ENCODE results near the gene BMP8A. TPM values are rescaled to one million over a fixed set of nuclear protein-coding genes. Genes with fewer than 3 reads are reported as not detected.
"Not testable (repeated sequence)": the region's sequence is repeated elsewhere in the genome, so short reads cannot be mapped to it uniquely, and the experiment has no call there.

The BMP8A gene
- total RNA-seq, 1 donor from 2014 or later, result not detected

DNA sequence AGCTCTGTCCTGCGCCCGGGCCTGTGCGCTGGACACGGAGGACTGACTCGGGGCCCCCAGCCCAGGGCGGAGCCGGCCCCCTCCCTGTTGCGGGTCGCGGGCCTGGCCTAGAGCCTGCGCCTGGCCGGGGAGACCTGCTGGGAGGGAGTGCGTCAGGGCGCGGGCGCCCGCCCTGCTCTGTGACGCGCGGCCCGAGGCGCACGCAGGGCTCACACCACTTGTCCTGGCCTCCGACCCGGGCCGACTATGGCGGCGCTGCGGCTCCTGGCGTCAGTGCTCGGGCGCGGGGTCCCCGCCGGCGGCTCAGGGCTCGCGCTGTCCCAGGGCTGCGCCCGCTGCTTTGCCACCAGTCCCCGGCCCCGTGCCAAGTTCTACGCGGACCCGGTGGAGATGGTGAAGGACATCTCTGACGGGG is 23.3 kb downstream of the BMP8A start:
- H3K9me3 ChIP-seq; intact Hi-C loops (cut with DNase I); DNase-seq (ENCODE audit: low spot score in 2 of 2); H3K36me3 ChIP-seq; H3K27me3 ChIP-seq; H3K27ac ChIP-seq; H3K4me1 ChIP-seq: not testable (repeated sequence)
- H3K4me3 ChIP-seq, result peak overlapping the region; percentile 21 to 56

DNA sequence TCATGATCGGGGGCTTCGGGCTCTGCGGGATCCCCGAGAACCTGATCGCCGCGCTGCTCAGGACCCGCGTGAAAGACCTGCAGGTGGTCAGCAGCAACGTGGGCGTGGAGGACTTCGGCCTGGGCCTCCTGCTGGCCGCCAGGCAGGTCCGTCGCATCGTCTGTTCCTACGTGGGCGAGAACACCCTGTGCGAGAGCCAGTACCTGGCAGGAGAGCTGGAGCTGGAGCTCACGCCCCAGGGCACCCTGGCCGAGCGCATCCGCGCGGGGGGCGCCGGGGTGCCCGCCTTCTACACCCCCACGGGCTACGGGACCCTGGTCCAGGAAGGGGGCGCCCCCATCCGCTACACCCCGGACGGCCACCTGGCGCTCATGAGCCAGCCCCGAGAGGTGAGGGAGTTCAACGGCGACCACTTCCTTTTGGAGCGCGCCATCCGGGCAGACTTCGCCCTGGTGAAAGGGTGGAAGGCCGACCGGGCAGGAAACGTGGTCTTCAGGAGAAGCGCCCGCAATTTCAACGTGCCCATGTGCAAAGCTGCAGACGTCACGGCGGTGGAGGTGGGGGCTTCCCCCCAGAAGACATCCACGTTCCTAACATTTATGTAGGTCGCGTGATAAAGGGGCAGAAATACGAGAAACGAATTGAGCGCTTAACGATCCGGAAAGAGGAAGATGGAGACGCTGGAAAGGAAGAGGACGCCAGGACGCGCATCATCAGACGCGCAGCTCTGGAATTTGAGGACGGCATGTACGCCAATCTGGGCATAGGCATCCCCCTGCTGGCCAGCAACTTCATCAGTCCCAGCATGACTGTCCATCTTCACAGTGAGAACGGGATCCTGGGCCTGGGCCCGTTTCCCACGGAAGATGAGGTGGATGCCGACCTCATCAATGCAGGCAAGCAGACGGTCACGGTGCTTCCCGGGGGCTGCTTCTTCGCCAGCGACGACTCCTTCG is 24.0 kb downstream of the BMP8A start:
- intact Hi-C loops (cut with DNase I); H3K9me3 ChIP-seq; H3K36me3 ChIP-seq; DNase-seq (ENCODE audit: low spot score in 2 of 2); H3K27ac ChIP-seq; H3K27me3 ChIP-seq; H3K4me1 ChIP-seq: not testable (repeated sequence)
- peak overlapping the region in 1 of 2 donors; percentile 56 for H3K4me3 ChIP-seq

DNA sequence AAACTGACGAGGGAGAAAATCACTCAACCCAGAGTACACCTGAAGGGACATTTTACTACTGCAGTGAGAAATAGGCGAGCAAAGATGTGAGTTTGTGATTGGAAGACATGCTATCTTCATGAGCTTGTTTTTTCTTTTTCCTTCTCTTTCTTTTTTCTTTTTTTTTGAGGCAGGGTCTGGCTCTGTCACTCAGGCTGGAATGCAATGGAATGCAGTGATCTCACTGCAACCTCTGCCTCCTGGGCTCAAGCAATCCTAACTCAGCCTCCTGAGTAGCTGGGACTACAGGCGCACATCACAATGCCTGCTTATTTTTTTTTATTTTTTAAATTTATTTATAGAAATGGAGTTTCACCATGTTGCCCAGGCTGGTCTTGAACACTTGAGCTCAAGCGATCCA is 25.4 kb downstream of the BMP8A start:
- H3K27ac ChIP-seq; H3K36me3 ChIP-seq; DNase-seq (ENCODE audit: low spot score in 2 of 2); H3K27me3 ChIP-seq; H3K4me1 ChIP-seq; H3K9me3 ChIP-seq; H3K4me3 ChIP-seq; intact Hi-C loops (cut with DNase I): not testable (repeated sequence)

DNA sequence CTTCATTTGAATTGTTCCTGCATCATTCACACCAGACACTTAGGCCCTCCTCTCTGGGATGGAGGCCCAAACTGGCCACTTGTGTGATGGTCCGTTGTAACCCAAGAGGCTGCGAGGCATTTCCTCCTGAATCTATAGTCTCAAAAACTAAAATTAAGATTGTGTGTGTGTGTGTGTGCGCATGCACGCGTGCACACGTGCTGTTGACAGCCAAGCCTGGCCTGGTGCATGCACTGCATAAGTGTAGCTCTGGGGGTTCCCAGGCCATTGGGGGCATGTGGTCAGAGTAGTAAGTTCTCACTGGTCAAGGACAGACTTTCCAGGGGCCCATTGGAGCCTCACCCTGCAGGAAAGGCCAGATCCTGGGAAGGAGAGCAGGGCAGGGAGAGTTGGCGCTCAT is 26.5 kb downstream of the BMP8A start:
- H3K27ac ChIP-seq; H3K4me1 ChIP-seq; H3K9me3 ChIP-seq; H3K4me3 ChIP-seq; H3K27me3 ChIP-seq; H3K36me3 ChIP-seq; DNase-seq (ENCODE audit: low spot score in 2 of 2); intact Hi-C loops (cut with DNase I): not testable (repeated sequence)

DNA sequence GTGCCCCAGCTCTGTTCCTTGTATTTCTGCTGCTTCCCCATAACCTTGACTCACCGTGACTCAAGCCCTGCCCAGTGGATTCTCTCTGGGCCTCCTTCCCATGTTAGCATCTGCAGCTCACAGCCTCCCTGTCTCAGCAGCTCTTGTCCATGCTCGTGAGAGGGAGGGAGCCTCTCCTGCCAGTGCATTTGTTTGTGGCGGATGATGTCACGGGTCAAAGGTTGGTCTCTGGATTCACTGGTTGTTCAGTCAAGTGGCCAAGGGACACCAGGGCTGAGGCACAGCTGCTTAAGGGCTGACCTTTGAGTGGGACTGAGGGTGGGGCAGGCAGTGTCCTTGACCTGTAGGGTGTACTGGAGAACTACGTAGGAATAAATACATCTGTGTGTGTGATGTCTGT is 27.9 kb downstream of the BMP8A start:
- DNase-seq (ENCODE audit: low spot score in 2 of 2); intact Hi-C loops (cut with DNase I); H3K27me3 ChIP-seq: not testable (repeated sequence)

DNA sequence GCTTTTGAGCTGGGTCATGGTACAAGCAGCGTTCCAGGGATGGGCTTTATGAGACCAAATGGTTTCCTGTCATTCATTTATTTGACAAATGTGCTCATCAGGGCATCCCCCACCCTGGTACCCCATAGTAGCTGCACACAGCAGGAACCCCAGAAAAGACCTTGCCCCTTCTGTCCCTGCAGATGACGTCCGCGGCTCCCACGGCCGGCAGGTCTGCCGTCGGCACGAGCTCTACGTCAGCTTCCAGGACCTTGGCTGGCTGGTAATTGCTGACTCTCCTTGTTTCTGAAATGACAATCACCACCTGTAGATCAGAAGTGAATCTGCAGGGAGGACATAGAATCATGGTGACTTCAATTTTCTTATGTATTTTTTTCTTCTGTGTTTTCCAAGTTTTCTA is 30.8 kb downstream of the BMP8A start:
- DNase-seq (ENCODE audit: low spot score in 2 of 2); H3K4me3 ChIP-seq; H3K27me3 ChIP-seq; intact Hi-C loops (cut with DNase I); H3K27ac ChIP-seq; H3K4me1 ChIP-seq; H3K9me3 ChIP-seq; H3K36me3 ChIP-seq: not testable (repeated sequence)

More for the DNA sequence above, 27.9 kb downstream of the BMP8A start:
- H3K4me3 ChIP-seq, H3K4me1 ChIP-seq, H3K36me3 ChIP-seq, H3K9me3 ChIP-seq, H3K27ac ChIP-seq: not testable (repeated sequence)

DNA sequence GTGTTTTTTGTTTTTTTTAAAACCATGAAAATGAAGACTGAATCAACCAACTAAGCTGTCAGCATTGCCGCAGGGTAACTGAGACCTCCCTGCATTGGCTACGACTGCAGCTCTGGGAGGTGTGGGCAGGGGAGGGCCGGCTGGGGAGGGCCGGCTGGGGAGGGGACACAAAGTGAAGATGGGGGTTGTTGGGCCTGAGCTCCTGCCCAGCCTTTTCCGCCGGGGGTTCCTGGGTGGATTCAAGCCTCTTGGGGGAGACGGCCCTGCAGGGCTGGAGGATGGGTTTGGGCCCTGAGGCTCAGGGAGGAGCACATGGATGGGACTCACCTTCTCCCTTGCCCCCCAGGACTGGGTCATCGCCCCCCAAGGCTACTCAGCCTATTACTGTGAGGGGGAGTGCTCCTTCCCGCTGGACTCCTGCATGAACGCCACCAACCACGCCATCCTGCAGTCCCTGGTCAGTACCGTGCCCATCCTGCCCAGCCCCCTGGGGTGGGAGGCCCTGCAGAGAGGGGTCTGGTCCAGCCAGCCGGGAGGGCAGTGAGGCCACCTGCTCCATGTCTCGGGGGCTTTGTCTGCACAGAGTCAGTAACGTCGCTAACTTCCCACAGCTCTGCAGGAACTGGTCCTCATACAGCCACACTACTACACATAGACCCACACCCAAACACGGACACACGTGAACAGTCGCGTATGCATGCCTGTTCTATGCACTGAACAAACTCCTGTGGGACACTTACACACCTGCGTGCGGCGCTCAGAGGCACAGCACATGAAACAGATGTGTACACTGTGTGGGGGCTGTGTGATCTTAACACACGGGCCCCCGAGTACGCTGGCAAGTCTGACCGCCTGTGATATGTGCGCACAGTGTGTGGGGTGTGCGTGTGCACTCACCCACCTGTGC is 31.5 kb downstream of the BMP8A start:
- H3K27ac ChIP-seq, result no peak overlapping the region
- no peaks in the 10 kb centered on the region for H3K9me3 ChIP-seq
- H3K27me3 ChIP-seq, result no peaks in the 10 kb centered on the region
- H3K4me3 ChIP-seq, result no peak overlapping the region
- intact Hi-C loops (cut with DNase I), result no loop called here
- peaks cover 14 to 16% of the 10 kb centered on the region in 2 donors for H3K36me3 ChIP-seq
- no peaks in the 10 kb centered on the region for H3K4me1 ChIP-seq
- DNase-seq (ENCODE audit: low spot score in 2 of 2), result no peak
- TF ChIP-seq, protein P1, sequence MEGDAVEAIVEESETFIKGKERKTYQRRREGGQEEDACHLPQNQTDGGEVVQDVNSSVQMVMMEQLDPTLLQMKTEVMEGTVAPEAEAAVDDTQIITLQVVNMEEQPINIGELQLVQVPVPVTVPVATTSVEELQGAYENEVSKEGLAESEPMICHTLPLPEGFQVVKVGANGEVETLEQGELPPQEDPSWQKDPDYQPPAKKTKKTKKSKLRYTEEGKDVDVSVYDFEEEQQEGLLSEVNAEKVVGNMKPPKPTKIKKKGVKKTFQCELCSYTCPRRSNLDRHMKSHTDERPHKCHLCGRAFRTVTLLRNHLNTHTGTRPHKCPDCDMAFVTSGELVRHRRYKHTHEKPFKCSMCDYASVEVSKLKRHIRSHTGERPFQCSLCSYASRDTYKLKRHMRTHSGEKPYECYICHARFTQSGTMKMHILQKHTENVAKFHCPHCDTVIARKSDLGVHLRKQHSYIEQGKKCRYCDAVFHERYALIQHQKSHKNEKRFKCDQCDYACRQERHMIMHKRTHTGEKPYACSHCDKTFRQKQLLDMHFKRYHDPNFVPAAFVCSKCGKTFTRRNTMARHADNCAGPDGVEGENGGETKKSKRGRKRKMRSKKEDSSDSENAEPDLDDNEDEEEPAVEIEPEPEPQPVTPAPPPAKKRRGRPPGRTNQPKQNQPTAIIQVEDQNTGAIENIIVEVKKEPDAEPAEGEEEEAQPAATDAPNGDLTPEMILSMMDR (IDR thresholded peaks at IDR 0.05), result no peak

DNA sequence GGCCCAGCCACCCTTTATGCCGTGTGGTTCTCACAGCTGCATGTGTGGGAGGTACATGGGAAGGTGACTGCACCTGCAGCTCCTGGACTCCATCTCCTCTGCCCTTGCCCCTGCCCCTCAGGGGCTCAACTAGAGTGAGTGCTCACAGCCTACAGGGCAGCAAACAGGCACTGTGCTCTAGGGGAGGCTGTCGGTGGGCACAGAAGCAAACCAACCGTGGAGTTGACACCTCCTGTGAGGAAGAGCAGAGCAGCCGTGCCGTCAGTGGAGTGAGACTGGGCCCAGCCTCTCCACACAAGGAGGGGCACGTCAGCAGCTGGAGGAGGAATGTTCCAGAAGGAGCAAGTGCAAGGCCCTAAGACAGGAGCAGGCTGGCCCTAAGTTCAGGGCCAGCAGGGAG is 32.7 kb downstream of the BMP8A start:
- no peak for DNase-seq (ENCODE audit: low spot score in 2 of 2)

More for the DNA sequence above, 32.7 kb downstream of the BMP8A start:
- TF ChIP-seq, protein P1 (IDR thresholded peaks at IDR 0.05), result no peak
- H3K36me3 ChIP-seq, result peaks cover 20 to 29% of the 10 kb centered on the region in 2 donors
- no peaks in the 10 kb centered on the region for H3K9me3 ChIP-seq
- intact Hi-C loops (cut with DNase I), result no loop called here
- H3K4me3 ChIP-seq, result no peak overlapping the region
- no peaks in the 10 kb centered on the region for H3K27me3 ChIP-seq
- no peak overlapping the region for H3K27ac ChIP-seq
- no peaks in the 10 kb centered on the region for H3K4me1 ChIP-seq

Data from ascending aorta (tissue), 2 donors.